ENCODE results near the gene PNPLA2.

The PNPLA2 gene

DNA sequence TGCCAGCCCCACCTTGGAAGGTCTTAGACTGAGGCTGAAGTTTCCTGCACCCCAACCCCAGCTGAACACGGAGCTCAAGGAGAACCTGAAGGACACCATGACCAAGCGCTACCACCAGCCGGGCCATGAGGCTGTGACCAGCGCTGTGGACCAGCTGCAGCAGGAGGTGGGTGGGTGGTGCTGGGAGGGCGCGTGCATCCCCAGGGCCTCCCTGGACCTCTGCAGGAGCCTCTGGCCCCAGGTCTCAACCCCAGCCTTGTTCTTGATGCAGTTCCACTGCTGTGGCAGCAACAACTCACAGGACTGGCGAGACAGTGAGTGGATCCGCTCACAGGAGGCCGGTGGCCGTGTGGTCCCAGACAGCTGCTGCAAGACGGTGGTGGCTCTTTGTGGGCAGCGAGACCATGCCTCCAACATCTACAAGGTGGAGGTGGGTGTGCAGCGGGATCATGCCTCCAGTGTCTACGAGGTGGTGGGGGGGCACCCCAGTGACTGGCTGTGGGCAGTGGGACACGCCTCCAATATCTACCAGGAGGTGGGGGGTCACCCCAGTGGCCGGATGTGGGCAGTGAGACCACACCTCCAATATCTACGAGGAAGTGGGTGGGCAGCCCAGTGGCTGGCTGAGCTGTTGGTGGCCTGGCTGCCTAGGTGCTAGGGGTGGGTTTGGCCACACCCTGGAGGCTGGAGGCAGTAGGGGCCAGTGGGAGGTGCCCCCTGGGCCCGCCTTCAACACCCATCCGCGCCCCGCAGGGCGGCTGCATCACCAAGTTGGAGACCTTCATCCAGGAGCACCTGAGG, 18.7 kb downstream of the PNPLA2 start:
- Mint-ChIP-seq H3K4me3 (no peak overlapping the region), H3K27ac (no peak overlapping the region), H3K4me1 (peaks cover 40% of the 10 kb centered on the region), H3K9me3 (no peaks in the 10 kb centered on the region), H3K27me3 (peaks cover 1% of the 10 kb centered on the region), H3K36me3 (peaks cover 14% of the 10 kb centered on the region)
- ATAC-seq = no peak

DNA sequence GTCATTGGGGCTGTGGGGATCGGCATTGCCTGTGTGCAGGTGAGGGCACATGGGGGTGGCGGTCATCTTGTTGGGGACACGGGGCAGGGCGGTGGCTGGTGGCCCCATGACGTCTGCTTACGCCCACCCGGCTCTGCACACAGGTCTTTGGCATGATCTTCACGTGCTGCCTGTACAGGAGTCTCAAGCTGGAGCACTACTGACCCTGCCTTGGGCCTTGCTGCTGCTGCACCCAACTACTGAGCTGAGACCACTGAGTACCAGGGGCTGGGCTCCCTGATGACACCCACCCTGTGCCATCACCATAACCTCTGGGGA, 19.2 kb downstream of the PNPLA2 start:
- Mint-ChIP-seq H3K4me3 (no peak overlapping the region), H3K9me3 (no peaks in the 10 kb centered on the region), H3K27me3 (no peaks in the 10 kb centered on the region), H3K4me1 (peaks cover 38% of the 10 kb centered on the region), H3K36me3 (peaks cover 14% of the 10 kb centered on the region), H3K27ac (no peak overlapping the region)
- ATAC-seq = no peak

DNA sequence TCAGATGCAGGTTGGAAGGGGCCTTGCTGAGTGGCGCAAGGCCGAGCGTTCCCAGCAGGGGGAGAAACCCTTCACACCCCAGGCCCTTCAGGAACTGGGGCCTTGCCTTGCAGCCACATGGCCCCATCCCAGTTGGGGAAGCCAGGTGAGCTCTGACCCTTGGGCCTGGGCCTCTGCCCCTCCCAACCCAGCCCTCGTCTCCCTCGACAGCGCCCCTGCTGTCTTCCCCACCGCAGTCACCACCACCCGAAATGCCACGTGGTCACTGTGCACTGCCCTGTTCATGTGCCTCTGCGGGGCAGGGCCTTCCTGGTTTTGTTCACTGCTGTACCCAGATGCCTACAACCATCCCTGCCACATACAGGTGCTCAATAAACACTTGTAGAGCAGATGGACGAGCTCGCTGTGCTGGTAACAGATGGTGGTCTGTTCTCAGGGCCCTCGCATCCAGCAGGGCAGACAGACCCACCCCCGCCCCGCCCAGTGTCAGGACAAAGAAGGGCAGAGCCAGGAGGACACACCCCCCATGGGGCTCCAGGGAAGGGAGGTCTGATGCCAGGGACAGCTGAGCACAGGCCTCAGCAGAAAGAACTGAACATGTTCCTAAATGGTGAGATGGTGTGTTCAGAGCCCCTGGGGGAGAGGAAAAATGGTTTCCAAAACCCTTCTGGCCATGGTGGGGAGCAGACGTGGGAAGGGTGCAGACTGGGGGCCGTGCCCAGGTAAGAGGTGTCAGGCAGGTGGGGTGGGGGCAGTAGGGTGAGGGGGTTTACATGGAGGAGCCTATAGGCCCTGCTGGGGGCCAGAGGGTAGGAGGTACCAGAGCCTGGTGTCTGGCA, 19.9 kb downstream of the PNPLA2 start:
- Mint-ChIP-seq H3K27me3 (peaks cover 6% of the 10 kb centered on the region), H3K27ac (no peak overlapping the region), H3K36me3 (peaks cover 14% of the 10 kb centered on the region), H3K4me1 (peaks cover 43% of the 10 kb centered on the region), H3K9me3 (no peaks in the 10 kb centered on the region), H3K4me3 (no peak overlapping the region)
- no peak for ATAC-seq

DNA sequence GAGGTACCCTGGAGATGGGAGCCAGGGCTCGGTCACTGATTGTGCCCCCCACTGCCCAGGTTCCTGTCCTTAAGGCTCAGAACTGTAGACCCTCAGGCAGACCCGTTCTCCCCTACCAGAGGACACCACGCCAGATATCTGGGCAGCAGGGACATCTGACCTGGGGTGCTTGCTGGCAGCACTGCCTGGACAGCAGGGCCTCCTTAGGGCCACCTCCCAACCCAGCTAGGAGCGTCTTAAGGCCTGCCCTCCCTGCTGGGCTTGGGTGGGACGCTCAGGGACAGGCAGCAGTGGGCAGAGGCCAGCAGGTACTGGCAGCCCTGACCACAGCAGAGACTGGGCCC, 20.5 kb downstream of the PNPLA2 start:
- Mint-ChIP-seq H3K27me3 (peaks cover 12% of the 10 kb centered on the region), H3K36me3 (peaks cover 14% of the 10 kb centered on the region), H3K27ac (no peak overlapping the region), H3K4me3 (no peak overlapping the region), H3K9me3 (no peaks in the 10 kb centered on the region), H3K4me1 (peaks cover 41% of the 10 kb centered on the region)
- ATAC-seq = no peak

DNA sequence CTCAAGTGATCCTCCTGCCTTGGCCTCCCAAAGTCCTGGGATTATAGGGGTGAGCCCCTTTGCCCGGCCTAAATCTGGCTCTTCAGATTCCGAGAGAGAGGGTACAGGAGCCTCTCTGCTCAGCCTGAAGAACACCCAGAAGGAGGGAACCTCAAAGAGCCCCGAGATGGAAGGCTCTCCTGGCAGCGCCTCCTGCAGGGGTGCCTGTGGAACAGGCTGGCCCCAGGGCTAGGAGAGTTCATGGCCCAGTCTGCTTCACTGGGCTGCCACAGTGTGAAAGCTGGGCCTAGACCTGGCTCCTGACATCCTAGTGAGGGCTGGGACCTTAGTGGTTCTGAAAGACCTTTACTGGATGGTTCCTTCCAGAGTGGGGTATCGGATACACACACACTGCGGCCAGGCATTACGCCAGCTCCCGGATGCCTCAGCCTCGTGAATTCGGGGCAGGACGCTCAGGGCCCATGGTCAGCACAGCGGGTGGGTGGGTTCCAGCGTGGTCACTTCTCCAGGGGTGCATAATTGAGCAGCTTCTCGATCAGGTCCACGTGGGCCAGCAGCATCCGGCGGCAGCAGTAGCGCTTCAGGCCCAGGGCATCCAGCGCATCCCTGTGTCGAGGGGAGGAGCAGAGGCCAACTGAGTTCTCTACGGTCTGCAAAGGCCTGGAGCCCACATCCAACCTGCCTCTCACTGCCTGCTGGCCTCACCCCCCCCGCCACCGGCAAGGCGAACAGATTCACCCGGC, 21.3 kb downstream of the PNPLA2 start:
- Mint-ChIP-seq H3K4me1 (peaks cover 43% of the 10 kb centered on the region), H3K36me3 (peaks cover 14% of the 10 kb centered on the region), H3K4me3 (peak overlapping the region; percentile 89), H3K27ac (peak overlapping the region; percentile 84), H3K9me3 (no peaks in the 10 kb centered on the region), H3K27me3 (peaks cover 19% of the 10 kb centered on the region)
- ATAC-seq = no peak

DNA sequence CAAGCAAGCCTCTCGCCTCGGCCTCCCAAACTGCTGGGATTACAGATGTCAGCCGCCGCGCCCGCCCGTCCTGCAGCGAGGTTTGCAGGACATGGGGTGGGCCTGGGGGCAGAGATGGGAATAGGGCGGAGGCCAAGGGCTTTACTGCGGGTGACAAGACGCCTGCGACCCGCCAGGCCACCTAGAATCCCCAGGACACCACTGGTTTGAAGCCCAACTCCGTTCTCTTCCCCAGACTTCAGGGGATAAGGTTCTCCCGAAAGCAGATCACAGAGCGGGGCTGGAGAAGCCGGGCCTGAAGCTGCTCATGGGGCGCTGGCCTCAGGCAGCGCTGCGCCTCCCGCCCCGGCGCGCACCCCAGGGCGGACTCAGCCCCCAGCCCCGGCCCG, 23.3 kb downstream of the PNPLA2 start:
- ATAC-seq = peak; percentile 52

DNA sequence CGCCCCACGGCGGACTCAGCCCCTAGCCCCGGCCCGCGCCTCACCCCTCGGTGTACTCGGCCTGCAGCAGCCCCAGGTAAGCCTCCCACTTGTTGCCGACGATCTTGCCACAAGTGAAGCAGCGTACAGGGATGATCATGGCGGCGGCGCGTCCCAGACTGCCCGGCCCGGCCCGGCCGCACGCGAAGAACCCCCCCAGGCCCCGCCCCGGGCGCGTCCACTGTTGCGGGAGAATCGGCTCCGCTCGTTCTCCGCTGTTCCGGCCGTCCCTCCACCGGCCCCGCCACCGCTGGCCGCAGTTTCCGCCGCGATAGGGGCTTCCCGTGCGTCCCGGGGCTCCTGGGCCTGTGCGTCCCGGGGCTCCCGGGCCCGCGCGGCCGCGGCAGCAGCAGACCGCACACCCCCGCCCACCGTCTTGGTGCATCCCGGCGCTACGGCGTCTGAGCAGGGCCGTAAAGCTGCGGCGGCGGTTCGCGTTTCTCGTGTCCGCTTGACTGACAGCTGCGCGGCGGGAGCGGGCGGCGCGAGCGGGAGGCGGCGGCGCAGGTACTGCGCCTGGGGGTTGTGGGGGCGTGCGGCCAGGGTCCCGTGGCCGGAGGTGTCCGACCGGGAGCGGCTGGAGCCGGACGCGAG, 23.8 kb downstream of the PNPLA2 start, which contains the start of the genes POLR2L and TSPAN4:
Gene POLR2L, minus strand, starts transcription at position 160 of the 633 bp plus-strand sequence. Its CDS starts 21 bp downstream, at position 139.
Gene TSPAN4, plus strand, starts transcription at position 483 of the 633 bp plus-strand sequence. CDS start 7,453 bp downstream, outside the sequence.
- H3K27ac Mint-ChIP-seq = peak within 1 kb of the TSS; percentile 84
- H3K9me3 Mint-ChIP-seq = no peaks in the 10 kb centered on the region
- H3K4me3 Mint-ChIP-seq = peak within 1 kb of the TSS; percentile 89
- H3K4me1 Mint-ChIP-seq = peaks cover 42% of the 10 kb centered on the region
- peak; percentile 86 for ATAC-seq
- peaks cover 23% of the 10 kb centered on the region for H3K27me3 Mint-ChIP-seq
- peaks cover 11% of the 10 kb centered on the region for H3K36me3 Mint-ChIP-seq

More for the DNA sequence above, 23.3 kb downstream of the PNPLA2 start:
- no peaks in the 10 kb centered on the region for H3K9me3 Mint-ChIP-seq
- H3K4me3 Mint-ChIP-seq = peak overlapping the region; percentile 89
- peak overlapping the region; percentile 84 for H3K27ac Mint-ChIP-seq
- peaks cover 45% of the 10 kb centered on the region for H3K4me1 Mint-ChIP-seq
- H3K36me3 Mint-ChIP-seq = peaks cover 14% of the 10 kb centered on the region
- H3K27me3 Mint-ChIP-seq = peaks cover 23% of the 10 kb centered on the region

DNA sequence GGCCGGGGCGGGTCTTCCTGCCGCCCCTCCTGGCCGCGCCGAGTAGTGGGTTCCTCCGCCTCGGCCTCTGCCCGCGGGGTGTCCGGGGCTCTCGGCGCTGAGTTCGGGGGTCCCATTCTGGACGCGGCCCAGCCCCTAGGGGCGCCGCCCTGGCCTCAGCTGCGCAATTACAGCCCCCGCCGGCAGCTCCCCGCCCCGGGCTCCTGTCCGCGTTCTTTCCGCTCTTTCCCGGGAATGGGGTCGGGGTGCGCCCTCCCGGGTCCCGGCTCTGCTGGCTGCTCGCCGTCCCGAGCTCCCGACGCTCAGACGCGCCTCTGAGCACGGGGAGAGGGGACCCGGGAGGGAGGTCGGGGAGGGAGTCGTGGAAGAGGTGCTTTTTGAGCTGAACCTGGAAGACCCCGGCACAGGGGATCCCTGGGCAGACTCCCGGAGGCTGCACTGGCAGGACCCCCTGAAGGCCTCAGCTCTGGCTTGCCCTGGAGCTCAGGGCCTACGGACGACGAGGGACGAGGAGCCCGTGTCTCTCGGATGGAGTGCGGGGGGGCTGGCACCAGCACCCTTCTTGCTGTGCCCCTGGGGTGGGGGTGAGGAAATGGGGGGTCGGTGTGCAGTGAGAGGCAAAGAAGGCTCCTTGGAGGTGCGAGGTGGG, 24.5 kb downstream of the PNPLA2 start:
- Mint-ChIP-seq H3K9me3 (no peaks in the 10 kb centered on the region), H3K27ac (peak overlapping the region; percentile 59), H3K27me3 (peaks cover 25% of the 10 kb centered on the region), H3K36me3 (peaks cover 6% of the 10 kb centered on the region), H3K4me1 (peaks cover 38% of the 10 kb centered on the region), H3K4me3 (peak overlapping the region; percentile 89)
- ATAC-seq = peak; percentile 1

DNA sequence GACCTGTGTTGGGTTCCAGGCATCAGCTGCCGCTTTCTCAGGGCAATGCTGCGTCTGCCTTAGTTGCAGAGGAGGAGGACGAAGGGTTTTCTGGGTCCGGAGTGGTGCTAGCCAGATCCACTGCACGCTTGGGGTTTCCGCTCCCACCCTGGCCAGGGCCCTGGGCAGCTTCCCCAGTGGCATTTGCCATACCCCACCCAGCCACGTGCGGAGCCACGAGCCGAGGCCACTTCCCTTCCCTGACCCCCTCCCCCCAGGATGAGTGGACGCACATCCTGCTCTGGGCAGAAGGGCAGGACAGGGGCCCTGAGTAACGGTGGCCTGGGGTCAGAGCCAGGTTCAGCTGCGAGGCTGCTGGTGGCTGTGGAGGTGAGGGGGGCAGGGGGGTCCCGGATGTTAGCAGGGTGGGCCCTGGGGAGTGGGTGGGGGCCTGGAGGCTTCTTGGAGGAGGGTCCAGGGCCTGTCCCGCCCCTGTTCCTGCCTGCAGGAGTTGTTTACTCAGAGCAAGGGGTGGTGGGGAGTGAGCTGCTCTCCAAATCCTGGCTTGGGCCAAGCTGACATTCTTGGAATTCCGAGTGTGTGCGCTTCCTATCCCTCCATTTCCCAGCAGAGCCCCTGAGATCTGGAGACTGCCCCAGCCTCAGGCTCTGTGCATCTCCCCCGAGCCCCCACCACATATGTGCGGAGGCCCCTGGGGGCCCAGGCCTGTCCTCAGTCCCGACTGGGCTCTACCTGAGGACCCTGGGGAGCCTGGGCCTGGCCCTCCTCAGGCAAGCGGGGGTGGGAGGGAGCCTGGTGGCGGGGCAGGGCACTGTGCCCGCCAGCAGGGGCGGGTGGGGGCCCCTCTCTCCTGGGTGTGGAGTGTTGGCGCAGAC, 25.3 kb downstream of the PNPLA2 start:
- no peak for ATAC-seq
- peaks cover 40% of the 10 kb centered on the region for H3K4me1 Mint-ChIP-seq
- no peaks in the 10 kb centered on the region for H3K9me3 Mint-ChIP-seq
- H3K27me3 Mint-ChIP-seq = peaks cover 33% of the 10 kb centered on the region
- H3K36me3 Mint-ChIP-seq = peaks cover under 1% of the 10 kb centered on the region
- H3K4me3 Mint-ChIP-seq = peak overlapping the region; percentile 89
- peak overlapping the region; percentile 59 for H3K27ac Mint-ChIP-seq

DNA sequence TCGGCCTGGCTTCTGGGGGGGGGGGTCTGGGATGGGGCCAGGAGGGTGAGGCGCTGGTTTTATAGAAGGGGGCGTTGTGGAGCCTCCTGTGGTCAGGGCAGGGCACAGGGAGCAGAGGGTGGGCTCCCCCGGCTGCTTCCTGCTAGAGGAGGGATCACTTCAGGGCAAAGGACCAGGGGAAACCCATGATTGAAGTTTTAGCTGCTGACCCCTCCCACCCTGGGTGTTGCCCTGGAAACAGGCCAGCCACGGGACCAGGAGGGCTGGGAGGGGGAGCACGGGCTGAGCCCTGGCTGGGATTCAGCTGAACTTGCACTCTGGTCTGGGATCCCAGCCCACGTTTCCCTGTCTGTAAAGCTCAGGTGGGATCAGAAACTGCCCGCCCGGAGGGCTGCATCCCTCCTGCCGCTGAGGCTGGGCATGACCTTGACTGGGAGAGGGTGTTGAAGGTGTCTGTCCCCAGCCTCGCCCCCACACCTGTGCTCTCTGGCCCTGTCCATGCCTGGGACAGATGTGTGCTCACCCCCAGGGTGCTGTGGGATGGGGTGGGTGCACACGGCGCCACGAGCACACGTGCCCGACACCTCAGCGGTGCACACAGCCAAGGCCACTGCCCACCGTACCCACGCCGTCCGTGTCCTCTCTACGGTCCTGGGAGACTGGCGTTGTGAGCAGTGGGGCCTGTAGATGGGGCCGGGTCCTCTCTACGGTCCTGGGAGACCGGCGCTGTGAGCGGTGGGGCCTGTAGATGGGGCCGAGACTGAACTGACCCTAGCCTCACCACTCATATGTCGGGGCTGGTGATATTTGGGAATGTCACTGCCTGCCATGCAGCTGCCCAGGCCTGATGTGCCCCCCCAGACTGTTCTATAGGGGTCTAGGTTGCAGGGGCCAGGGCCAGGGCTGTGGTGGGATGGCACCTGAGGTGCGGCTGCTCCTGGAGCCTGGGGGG, 26.3 kb downstream of the PNPLA2 start:
- peaks cover 44% of the 10 kb centered on the region for H3K4me1 Mint-ChIP-seq
- no peak overlapping the region for H3K27ac Mint-ChIP-seq
- no peaks in the 10 kb centered on the region for H3K9me3 Mint-ChIP-seq
- no peak for ATAC-seq
- H3K4me3 Mint-ChIP-seq = no peak overlapping the region
- H3K27me3 Mint-ChIP-seq = peaks cover 38% of the 10 kb centered on the region
- H3K36me3 Mint-ChIP-seq = no peaks in the 10 kb centered on the region

DNA sequence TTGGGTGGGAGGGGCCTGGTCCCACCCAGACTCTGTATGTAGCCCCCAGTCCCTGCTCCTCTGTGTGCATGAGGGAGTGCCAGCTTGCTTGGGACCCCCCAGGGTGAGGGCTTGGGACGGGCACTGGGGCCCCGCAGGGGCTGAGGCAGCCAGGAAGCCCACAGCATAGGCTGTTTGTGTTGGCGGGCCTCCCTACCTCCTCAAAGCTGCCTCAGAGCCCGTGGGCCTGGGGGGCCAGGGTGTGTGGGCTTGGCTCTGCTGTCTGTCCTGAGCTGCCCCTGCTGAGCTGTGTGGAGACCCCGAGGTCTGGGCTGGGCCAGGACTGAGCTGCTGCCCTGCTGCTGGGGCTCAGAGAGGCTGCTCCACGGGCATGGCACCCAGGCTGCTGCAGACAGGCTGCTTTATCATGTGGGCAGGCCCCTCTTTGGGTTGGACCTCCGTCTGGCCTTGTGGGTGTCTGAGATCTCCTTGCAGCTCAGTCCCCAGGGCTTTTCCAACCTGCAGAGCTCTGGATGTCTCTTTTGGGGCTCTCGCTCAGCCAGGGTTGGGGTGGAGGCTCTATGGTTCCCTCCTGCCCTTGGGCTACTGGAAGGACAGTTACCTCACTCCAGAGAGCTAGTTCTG, 27.3 kb downstream of the PNPLA2 start:
- Mint-ChIP-seq H3K27me3 (peaks cover 44% of the 10 kb centered on the region), H3K9me3 (no peaks in the 10 kb centered on the region), H3K36me3 (no peaks in the 10 kb centered on the region), H3K4me3 (no peak overlapping the region), H3K27ac (no peak overlapping the region), H3K4me1 (peaks cover 35% of the 10 kb centered on the region)
- no peak for ATAC-seq

DNA sequence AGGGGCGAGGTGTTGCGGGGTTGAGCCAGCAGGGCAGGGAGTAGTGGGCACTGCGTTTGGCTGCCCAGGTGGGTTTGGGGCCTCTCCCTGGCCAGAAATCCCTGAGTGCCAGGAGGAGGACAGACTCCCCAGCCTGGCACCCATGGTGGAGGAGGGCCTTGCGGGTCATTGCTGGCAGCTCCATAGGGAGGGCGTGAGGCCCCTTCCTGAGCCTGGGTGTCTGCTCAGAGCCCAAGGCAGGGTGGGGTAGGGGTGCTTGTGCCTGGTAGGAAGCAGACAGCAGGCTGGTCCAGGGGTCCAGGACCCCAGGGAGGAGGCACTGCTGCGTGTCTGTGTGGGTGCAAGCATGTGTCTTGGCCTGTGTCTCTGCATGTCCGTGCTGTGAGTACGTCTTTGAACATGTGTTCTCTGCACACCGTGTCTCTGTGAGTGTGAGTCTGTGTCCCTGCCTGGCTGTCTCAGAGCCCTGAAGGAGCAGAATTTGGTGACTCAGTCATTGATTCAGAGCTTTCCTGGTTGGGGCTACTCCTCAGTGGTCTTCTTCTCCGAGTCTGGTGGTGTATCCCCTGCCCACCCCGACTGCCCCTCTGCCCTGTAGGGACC, 27.9 kb downstream of the PNPLA2 start:
- no peak for ATAC-seq
- Mint-ChIP-seq H3K9me3 (no peaks in the 10 kb centered on the region), H3K36me3 (no peaks in the 10 kb centered on the region), H3K4me3 (no peak overlapping the region), H3K4me1 (peaks cover 29% of the 10 kb centered on the region), H3K27ac (no peak overlapping the region), H3K27me3 (peaks cover 48% of the 10 kb centered on the region)

Measured in stimulated activated memory B cell treated with anti-CD40 and anti-IgM and Interleukin-4, amounts not matched to agents 10 μg/mL and 1 μg/mL and 100 μg/mL, for 72 hours (primary cell).